Endometrial microvascular endothelial cells (primary cell): Measurements from ENCODE around the gene NKX6-2. TPM values are rescaled to one million over a fixed set of nuclear protein-coding genes. Genes with fewer than 3 reads are reported as not detected.

ENCODE experiments used
- total RNA-seq: library from RNA; depleted of rRNA; stranded (reverse); fragments of >200 nt; gene quantifications from one replicate; pipeline ENCODE4 v1.2.3, GENCODE V29; 2015; ENCODE audit errors: inconsistent ontology term

NKX6-2 gene
- total RNA-seq, 1 donor from 2014 or later: not detected

Other genes with a start within 250 kb of the NKX6-2 start
- gene INPP5A, start 248.4 kb downstream of the NKX6-2 start, total RNA-seq: 21.1 TPM
- 0.09 TPM for gene CFAP46, start 156.4 kb upstream of the NKX6-2 start, total RNA-seq